HEK293 (cell line): ENCODE results near the gene HOXD9.

Experiments used
- FEZF1 ChIP-seq: fragments of 450-650 bp; formaldehyde crosslinking; IDR thresholded peaks from 2 replicates; pipeline ENCODE4 v1.5.1; 2016; ENCODE audit warnings: missing biosample characterization, missing genetic modification characterization
- ZNF335 ChIP-seq: fragments of 450-650 bp; formaldehyde crosslinking; conservative IDR thresholded peaks from 2 replicates; pipeline ENCODE4 v1.5.1; 2016; ENCODE audit warnings: missing biosample characterization, missing genetic modification characterization
- ZNF596 ChIP-seq: fragments of 450-650 bp; IDR thresholded peaks from 2 replicates; pipeline ENCODE4 v1.5.0; 2018; ENCODE audit warnings: missing biosample characterization, mild to moderate bottlenecking, missing genetic modification characterization, moderate library complexity
- ZNF777 ChIP-seq: fragments of 450-650 bp; formaldehyde crosslinking; IDR thresholded peaks from 2 replicates; pipeline ENCODE4 v1.5.1; 2017; ENCODE audit warnings: missing biosample characterization, missing genetic modification characterization, borderline replicate concordance
- TF ChIP-seq, protein P1 (sequence below): fragments of 450-650 bp; formaldehyde crosslinking; IDR thresholded peaks from 2 replicates; pipeline ENCODE4 v1.5.1; 2016; ENCODE audit warnings: missing biosample characterization, missing genetic modification characterization

- TF ChIP-seq ZNF777, result no peak
- no peak for TF ChIP-seq ZNF596
- TF ChIP-seq FEZF1, result no peak
- TF ChIP-seq, protein P1, sequence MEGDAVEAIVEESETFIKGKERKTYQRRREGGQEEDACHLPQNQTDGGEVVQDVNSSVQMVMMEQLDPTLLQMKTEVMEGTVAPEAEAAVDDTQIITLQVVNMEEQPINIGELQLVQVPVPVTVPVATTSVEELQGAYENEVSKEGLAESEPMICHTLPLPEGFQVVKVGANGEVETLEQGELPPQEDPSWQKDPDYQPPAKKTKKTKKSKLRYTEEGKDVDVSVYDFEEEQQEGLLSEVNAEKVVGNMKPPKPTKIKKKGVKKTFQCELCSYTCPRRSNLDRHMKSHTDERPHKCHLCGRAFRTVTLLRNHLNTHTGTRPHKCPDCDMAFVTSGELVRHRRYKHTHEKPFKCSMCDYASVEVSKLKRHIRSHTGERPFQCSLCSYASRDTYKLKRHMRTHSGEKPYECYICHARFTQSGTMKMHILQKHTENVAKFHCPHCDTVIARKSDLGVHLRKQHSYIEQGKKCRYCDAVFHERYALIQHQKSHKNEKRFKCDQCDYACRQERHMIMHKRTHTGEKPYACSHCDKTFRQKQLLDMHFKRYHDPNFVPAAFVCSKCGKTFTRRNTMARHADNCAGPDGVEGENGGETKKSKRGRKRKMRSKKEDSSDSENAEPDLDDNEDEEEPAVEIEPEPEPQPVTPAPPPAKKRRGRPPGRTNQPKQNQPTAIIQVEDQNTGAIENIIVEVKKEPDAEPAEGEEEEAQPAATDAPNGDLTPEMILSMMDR (tag by site-specific recombination), result no peak
- no peak for TF ChIP-seq ZNF335
Observed at GRCh38 chr2:176171351-176172006, 49.0 kb downstream of the HOXD9 start.
